ENCODE results near the gene TMEM18.

- no peak for TF ChIP-seq CTCF (IDR thresholded peaks at IDR 0.05; ENCODE audit: poor library complexity)
- TF ChIP-seq EZH2 (IDR thresholded peaks at IDR 0.05; ENCODE audit: borderline replicate concordance), result no peak
- TF ChIP-seq EZH2phosphoT487 (IDR thresholded peaks at IDR 0.05; ENCODE audit: low read depth, severe bottlenecking, unreplicated experiment), result no peak
Measured at GRCh38 chr2:620004-620403, 57.2 kb downstream of the TMEM18 start.

Measured in hepatocyte (in vitro differentiated cells).